BJ (cell line): Measurements from ENCODE around the gene RBP2. TPM values are rescaled to one million over a fixed set of nuclear protein-coding genes. Genes with fewer than 3 reads are reported as not detected.

Experiments
- CTCF ChIA-PET: fragments of 350-600 bp; formaldehyde crosslinking; extraction: SDS; loops from one replicate; lab custom pipeline; 2021; ENCODE audit warnings: antibody characterized with exemption, inconsistent platforms; lab: Yijun Ruan, JAX
- POLR2A ChIA-PET: fragments of 300-600 bp; sonication (Branson Sonifier 250); formaldehyde crosslinking; extraction: SDS; loops from one replicate; lab custom pipeline; 2021; ENCODE audit warnings: antibody characterized with exemption; lab: Charles Lee
- DNase-seq: peaks from one replicate; pipeline ENCODE4 v3.0.0-alpha.2; 2011; ENCODE audit warnings: low read depth
- H3K27me3 ChIP-seq: 2 replicates; pipeline ENCODE4 v1.6.0; 2011; ENCODE audit warnings: low read length; ENCODE audit not compliant: control insufficient read depth, insufficient read depth
- H3K36me3 ChIP-seq: 2 replicates; pipeline ENCODE4 v1.5.1; 2011; ENCODE audit warnings: low read length; ENCODE audit not compliant: control insufficient read depth, insufficient read depth
- H3K4me3 ChIP-seq: 2 replicates; pipeline ENCODE4 v1.5.1; 2011; ENCODE audit warnings: low read depth, mild to moderate bottlenecking, control low read depth, low read length
- polyA plus RNA-seq: library from polyadenylated mRNA; depleted of rRNA; stranded (reverse); fragments of >200 nt; gene quantifications from 2 replicates; pipeline ENCODE4 v1.2.3, GENCODE V29; 2011
- TF ChIP-seq, protein P1 (sequence below): IDR thresholded peaks from 2 replicates; pipeline ENCODE4 v1.5.1; 2011; ENCODE audit warnings: low read depth, mild to moderate bottlenecking, control low read depth, inconsistent platforms, low read length, moderate library complexity; ENCODE audit not compliant: insufficient read depth

The RBP2 gene
- polyA plus RNA-seq, 1 experiment, result not detected

DNA sequence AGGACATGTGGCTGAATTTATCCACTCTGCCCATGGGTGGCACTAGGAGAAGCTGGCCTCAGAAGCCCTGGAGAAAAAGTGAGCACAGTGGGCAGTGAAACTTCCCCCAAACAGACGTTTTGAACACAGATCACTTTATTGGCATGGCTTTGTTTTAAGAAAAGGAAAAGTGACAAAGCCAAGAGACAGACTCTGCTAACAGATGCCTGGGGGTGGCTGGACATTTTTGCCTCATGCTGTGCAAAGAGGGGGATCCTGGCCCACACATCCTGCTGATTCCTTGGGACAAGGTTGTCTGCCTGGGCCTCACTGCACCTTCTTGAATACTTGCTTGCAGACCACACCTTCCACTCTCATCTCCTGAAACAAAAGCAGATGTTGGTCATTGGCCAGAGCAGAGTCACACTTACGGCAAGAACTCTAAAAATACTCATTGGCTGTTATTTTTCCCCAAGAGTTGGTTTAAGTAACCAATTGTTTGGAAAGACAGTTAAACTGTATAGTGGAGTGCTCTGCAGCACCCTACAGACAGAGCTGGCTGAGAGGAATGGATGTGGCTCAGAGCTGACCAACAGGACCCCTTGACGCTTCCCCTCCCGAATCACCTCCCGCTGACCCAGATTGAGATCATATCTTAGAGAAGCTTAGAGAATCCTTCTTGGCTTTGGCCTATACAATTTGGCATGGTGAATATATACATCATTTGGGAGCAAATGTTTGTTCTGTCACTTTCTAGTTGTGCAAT, 41.2 kb upstream of the RBP2 start:
- no peak for DNase-seq
- ChIA-PET CTCF (interaction anchor here (0.7 kb wide), 1 partner anchor 13 kb away, joined by 3 read pairs; no protein-coding TSS in a partner anchor), POLR2A (no interaction called here)
- H3K36me3 ChIP-seq, result no peaks in the 10 kb centered on the region
- H3K27me3 ChIP-seq, result no peaks in the 10 kb centered on the region
- H3K4me3 ChIP-seq, result no peak overlapping the region
- TF ChIP-seq, protein P1, sequence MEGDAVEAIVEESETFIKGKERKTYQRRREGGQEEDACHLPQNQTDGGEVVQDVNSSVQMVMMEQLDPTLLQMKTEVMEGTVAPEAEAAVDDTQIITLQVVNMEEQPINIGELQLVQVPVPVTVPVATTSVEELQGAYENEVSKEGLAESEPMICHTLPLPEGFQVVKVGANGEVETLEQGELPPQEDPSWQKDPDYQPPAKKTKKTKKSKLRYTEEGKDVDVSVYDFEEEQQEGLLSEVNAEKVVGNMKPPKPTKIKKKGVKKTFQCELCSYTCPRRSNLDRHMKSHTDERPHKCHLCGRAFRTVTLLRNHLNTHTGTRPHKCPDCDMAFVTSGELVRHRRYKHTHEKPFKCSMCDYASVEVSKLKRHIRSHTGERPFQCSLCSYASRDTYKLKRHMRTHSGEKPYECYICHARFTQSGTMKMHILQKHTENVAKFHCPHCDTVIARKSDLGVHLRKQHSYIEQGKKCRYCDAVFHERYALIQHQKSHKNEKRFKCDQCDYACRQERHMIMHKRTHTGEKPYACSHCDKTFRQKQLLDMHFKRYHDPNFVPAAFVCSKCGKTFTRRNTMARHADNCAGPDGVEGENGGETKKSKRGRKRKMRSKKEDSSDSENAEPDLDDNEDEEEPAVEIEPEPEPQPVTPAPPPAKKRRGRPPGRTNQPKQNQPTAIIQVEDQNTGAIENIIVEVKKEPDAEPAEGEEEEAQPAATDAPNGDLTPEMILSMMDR, result no peak

DNA sequence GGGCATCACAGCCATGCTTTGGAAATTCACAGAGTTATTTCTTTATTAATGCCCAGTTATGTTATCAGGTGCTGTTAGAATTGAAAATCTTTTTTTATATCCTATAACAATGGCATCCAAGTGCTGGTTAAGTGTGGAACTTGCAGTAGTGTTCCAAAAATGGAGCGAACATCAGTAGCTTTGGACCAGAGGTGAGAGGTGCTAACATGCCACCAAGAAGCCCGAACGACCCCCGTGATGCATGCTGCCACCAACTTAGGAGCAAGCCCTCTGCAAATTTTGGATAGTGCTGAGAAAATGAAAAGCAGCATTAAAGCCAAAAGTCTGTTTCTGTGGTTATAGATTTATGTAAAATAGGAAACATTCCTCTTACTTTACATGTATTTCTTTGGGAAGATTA, 38.4 kb upstream of the RBP2 start:
- Histone ChIP-seq H3K4me3 (no peak overlapping the region), H3K27me3 (no peaks in the 10 kb centered on the region), H3K36me3 (no peaks in the 10 kb centered on the region)
- CTCF ChIA-PET, result no interaction called here
- POLR2A ChIA-PET, result no interaction called here
- DNase-seq, result no peak
- TF ChIP-seq, protein P1, result no peak

DNA sequence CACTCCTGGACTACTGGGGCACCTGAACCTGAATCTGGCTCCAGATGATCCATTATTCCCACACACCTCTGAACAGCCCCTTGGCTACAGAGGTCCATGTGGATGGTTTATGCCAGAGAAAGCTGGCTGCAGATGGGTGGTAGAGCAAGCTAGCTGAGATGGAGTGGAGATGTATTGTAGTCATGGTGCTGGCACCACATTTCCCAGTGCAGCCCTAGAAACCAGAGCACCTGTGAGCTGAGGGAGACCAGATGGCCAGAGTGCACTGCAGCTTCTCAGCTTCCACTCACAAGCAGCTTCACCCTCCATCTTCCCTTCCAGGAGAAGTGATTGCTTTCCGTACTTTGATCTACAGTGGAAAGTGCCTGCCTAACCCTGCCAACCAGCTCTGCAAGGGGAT, 33.3 kb upstream of the RBP2 start:
- CTCF ChIA-PET, result no interaction called here
- H3K4me3 ChIP-seq, result no peak overlapping the region
- TF ChIP-seq, protein P1, result no peak
- DNase-seq, result no peak
- POLR2A ChIA-PET, result no interaction called here
- no peaks in the 10 kb centered on the region for H3K36me3 ChIP-seq
- no peaks in the 10 kb centered on the region for H3K27me3 ChIP-seq

DNA sequence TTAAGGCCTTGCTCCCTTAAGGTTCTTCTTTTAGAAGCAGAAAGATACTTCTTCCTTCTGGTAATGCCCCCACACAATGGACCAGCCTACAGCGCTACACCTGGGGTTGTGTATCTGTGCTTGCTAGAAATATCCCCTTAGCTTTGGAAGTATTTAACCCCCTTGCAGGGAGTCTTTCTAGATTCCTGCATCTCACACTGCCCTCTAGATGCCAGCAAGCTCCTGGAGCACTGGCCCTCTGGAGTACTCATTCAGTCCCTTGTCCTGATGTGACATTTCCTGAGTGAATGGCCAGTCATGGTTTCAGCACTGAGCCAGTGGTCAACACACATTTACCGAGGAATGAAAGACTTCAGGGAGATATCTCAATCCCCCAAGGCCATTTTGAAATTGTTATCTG, 30.4 kb upstream of the RBP2 start:
- POLR2A ChIA-PET, result no interaction called here
- no peak overlapping the region for H3K4me3 ChIP-seq
- TF ChIP-seq, protein P1, result no peak
- CTCF ChIA-PET, result no interaction called here
- no peaks in the 10 kb centered on the region for H3K27me3 ChIP-seq
- DNase-seq, result no peak
- H3K36me3 ChIP-seq, result no peaks in the 10 kb centered on the region

DNA sequence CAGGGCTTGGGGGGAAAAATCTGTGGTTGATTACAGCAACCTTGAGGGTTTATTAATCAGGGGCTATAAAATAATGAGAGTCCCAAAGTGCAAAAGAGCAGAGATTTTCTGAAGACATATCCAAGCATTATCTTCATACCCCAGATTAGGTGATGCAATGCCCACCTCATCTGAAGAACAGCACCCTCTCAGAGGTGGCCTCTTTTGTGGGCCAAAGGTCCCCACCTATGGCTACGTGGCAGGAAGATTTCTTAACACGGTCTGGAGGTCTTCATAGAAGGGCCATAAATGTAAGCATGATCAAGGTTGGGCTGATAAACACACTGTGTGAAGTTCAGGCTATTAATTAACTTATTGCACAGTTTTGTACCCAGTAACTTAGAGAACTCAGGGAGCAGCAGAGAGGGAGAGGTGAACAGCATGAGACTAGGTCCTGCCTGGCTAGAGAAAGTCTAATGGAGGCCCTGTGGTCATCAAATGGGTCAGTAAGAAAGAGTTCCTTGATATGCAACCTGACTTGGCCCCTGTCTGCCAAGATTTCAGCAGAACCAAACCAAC, 29.6 kb upstream of the RBP2 start:
- TF ChIP-seq, protein P1, result no peak
- Histone ChIP-seq H3K36me3 (no peaks in the 10 kb centered on the region), H3K4me3 (no peak overlapping the region), H3K27me3 (no peaks in the 10 kb centered on the region)
- no peak for DNase-seq
- ChIA-PET POLR2A (no interaction called here), CTCF (no interaction called here)
